Hepatic stellate cell (primary cell): ENCODE results near the gene C5.
"Not testable (repeated sequence)": the region's sequence is repeated elsewhere in the genome, so short reads cannot be mapped to it uniquely, and the experiment has no call there.

Experiments
- DNase-seq: peaks from one replicate; pipeline ENCODE4 v3.0.0; 2011; ENCODE audit warnings: low spot score

Gene C5

GRCh38 chr9:121048175-121048574 lies 1.9 kb downstream of the C5 start:
- no peak for DNase-seq

GRCh38 chr9:121038804-121039203 lies 11.3 kb downstream of the C5 start:
- DNase-seq: no peak

- no peak for DNase-seq
These were observed 11.7 kb downstream of the C5 start for GRCh38 chr9:121038362-121038761.

GRCh38 chr9:121035717-121036116 lies 14.4 kb downstream of the C5 start:
- not testable (repeated sequence) for DNase-seq

GRCh38 chr9:121034529-121034928 lies 15.5 kb downstream of the C5 start:
- no peak for DNase-seq

- DNase-seq: no peak
These were observed 20.6 kb downstream of the C5 start for GRCh38 chr9:121029469-121029868.

- not testable (repeated sequence) for DNase-seq
These were observed 21.8 kb downstream of the C5 start for GRCh38 chr9:121028285-121028684.

GRCh38 chr9:121026768-121027167 lies 23.3 kb downstream of the C5 start:
- DNase-seq: no peak

- peak; percentile 7 for DNase-seq
These were observed 23.8 kb downstream of the C5 start for GRCh38 chr9:121026260-121026691.

- no peak for DNase-seq
These were observed 25.8 kb downstream of the C5 start for GRCh38 chr9:121024237-121024636.

- peak; percentile 14 for DNase-seq
These were observed 27.0 kb downstream of the C5 start for GRCh38 chr9:121023064-121023463.

- no peak for DNase-seq
These were observed 28.8 kb downstream of the C5 start for GRCh38 chr9:121021301-121021700.

GRCh38 chr9:121019273-121019672 lies 30.8 kb downstream of the C5 start:
- DNase-seq: no peak

- DNase-seq: no peak
These were observed 36.2 kb downstream of the C5 start for GRCh38 chr9:121013911-121014310.

GRCh38 chr9:121009650-121010049 lies 40.4 kb downstream of the C5 start:
- DNase-seq: no peak

GRCh38 chr9:120999317-120999716 lies 50.8 kb downstream of the C5 start:
- DNase-seq: no peak

- DNase-seq: no peak
These were observed 52.0 kb downstream of the C5 start for GRCh38 chr9:120998111-120998510.

GRCh38 chr9:120997502-120997901 lies 52.6 kb downstream of the C5 start:
- no peak for DNase-seq

GRCh38 chr9:120996409-120996808 lies 53.7 kb downstream of the C5 start:
- DNase-seq: no peak

- no peak for DNase-seq
These were observed 61.0 kb downstream of the C5 start for GRCh38 chr9:120989065-120989464.

GRCh38 chr9:120985819-120986222 lies 64.3 kb downstream of the C5 start:
- DNase-seq: peak; percentile 15

- no peak for DNase-seq
These were observed 66.7 kb downstream of the C5 start for GRCh38 chr9:120983259-120983837.

- DNase-seq: no peak
These were observed 67.2 kb downstream of the C5 start for GRCh38 chr9:120982836-120983235.

GRCh38 chr9:120980951-120981350 lies 69.1 kb downstream of the C5 start:
- no peak for DNase-seq

GRCh38 chr9:120979797-120980196 lies 70.3 kb downstream of the C5 start:
- no peak for DNase-seq
